ENCODE data around the gene PNRC1.

DNA sequence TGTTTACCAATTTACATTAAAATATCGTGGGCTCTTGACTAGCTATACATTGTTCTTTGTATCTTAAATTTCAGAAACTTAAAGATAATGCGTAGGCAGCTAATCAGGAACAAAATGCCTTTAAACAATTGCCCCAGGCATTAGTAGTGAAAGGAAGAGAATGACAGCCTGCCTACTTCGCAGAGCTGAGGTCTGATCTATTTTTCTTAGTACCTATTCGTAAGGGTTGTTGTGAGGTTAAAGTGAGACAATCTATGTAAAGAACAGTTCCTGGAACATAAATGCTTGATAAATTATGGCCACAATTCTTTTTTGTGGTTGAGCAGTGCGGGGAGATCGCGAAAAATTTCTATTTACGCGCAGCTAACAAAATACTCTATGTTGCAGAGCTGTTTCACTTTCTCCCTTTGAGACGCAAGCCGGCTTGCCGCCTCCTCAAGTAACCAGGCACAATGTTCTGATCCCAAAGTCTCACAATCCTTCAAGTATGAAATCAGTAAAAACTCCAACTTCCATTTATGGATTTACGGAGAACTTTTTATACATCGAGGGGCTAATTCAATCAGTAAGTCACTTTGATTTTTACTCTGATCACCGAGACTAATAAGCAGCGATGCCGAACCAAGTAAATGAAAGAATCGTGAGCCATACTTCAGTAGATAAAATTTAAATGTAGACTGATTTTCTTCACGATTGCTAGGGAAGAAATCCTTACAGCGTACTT, 878 bp upstream of the PNRC1 start:
- TF ChIP-seq, protein P1, sequence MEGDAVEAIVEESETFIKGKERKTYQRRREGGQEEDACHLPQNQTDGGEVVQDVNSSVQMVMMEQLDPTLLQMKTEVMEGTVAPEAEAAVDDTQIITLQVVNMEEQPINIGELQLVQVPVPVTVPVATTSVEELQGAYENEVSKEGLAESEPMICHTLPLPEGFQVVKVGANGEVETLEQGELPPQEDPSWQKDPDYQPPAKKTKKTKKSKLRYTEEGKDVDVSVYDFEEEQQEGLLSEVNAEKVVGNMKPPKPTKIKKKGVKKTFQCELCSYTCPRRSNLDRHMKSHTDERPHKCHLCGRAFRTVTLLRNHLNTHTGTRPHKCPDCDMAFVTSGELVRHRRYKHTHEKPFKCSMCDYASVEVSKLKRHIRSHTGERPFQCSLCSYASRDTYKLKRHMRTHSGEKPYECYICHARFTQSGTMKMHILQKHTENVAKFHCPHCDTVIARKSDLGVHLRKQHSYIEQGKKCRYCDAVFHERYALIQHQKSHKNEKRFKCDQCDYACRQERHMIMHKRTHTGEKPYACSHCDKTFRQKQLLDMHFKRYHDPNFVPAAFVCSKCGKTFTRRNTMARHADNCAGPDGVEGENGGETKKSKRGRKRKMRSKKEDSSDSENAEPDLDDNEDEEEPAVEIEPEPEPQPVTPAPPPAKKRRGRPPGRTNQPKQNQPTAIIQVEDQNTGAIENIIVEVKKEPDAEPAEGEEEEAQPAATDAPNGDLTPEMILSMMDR (conservative IDR thresholded peaks at IDR 0.05; ENCODE audit: low read length), result no peak
- TF ChIP-seq EZH2phosphoT487 (IDR thresholded peaks at IDR 0.05; ENCODE audit: borderline replicate concordance), result no peak
